C4-2B (cell line): ENCODE results near the gene LARGE1.

Experiments used
- ZFX ChIP-seq: fragments of 450-650 bp; IDR thresholded peaks from 2 replicates; pipeline ENCODE4 v1.6.1; 2017
- TF ChIP-seq, protein P1 (sequence below): fragments of 450-650 bp; conservative IDR thresholded peaks from 2 replicates; pipeline ENCODE4 v1.5.1; 2017; ENCODE audit warnings: mild to moderate bottlenecking

DNA sequence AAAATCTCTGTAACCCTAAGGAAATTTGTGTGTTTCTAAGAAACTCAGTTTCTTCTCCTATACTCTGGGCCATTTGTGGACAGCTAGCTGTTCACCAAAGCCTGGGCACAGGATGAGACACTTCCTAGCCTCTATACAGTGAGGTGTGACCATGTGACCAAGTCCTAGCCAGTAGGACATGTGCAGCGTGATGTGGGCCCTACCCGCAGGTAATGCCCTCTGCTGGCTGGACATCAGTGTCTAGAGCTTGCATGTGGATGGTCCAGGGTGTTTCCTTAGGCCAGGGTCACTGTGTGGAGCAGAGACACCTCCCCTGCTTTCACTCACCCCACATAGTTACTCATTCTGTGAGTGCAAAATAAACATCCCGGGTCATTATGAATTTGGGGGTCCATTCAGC, 100.5 kb downstream of the LARGE1 start:
- TF ChIP-seq, protein P1, sequence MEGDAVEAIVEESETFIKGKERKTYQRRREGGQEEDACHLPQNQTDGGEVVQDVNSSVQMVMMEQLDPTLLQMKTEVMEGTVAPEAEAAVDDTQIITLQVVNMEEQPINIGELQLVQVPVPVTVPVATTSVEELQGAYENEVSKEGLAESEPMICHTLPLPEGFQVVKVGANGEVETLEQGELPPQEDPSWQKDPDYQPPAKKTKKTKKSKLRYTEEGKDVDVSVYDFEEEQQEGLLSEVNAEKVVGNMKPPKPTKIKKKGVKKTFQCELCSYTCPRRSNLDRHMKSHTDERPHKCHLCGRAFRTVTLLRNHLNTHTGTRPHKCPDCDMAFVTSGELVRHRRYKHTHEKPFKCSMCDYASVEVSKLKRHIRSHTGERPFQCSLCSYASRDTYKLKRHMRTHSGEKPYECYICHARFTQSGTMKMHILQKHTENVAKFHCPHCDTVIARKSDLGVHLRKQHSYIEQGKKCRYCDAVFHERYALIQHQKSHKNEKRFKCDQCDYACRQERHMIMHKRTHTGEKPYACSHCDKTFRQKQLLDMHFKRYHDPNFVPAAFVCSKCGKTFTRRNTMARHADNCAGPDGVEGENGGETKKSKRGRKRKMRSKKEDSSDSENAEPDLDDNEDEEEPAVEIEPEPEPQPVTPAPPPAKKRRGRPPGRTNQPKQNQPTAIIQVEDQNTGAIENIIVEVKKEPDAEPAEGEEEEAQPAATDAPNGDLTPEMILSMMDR = no peak
- TF ChIP-seq ZFX = no peak
